T-cell (primary cell): ENCODE results near the gene RBBP5. TPM values are rescaled to one million over a fixed set of nuclear protein-coding genes. Genes with fewer than 3 reads are reported as not detected.

Source experiments
- ATAC-seq, 4 experiments: fragments of 200-7000 bp in 3 of 4; fragments of 150-1000 bp in 1 of 4; cut with Tn5 transposase; replicated peaks in 1 of 4; 1 replicate in 3 of 4; 2 replicates in 1 of 4; pipeline ENCODE4 v1.10.0; 2021; ENCODE audit warnings: moderate library complexity in 3 of 4, mild to moderate bottlenecking in 2 of 4, moderate number of reproducible peaks in 1 of 4
- CTCF ChIA-PET, 2 donors: fragments of 300-600 bp; sonication (Branson Sonifier 250); formaldehyde crosslinking; loops; one replicate each; lab custom pipeline; 2022; ENCODE audit warnings: antibody characterized with exemption in 2 of 2; lab: Charles Lee
- POLR2A ChIA-PET, 2 donors: fragments of 300-600 bp; sonication (Branson Sonifier 250); formaldehyde crosslinking; loops; one replicate each; lab custom pipeline; 2022; ENCODE audit warnings: antibody characterized with exemption in 2 of 2; lab: Charles Lee
- DNase-seq, 35 experiments: peaks; one replicate each; pipeline versions ENCODE4 v3.0.0 to v3.0.0-alpha.2; 2013 to 2023
- H3K27ac ChIP-seq: one replicate; pipeline ENCODE4 v1.5.1; 2013; ENCODE audit warnings: low read length
- H3K27me3 ChIP-seq, 2 experiments: replicated peaks in 1 of 2; 1 replicate in 1 of 2; 2 replicates in 1 of 2; pipeline versions ENCODE4 v1.6.1 to v1.7.0; 2013; ENCODE audit warnings: low read length in 1 of 2, mixed read lengths in 1 of 2; ENCODE audit not compliant: control insufficient read depth in 2 of 2, insufficient read depth in 2 of 2; ENCODE audit errors: extremely low read depth in 1 of 2
- H3K36me3 ChIP-seq, 2 donors: 1 replicate in 1 of 2; 2 replicates in 1 of 2; pipeline versions ENCODE4 v1.6.1 to v1.7.0; 2013; ENCODE audit warnings: low read length in 1 of 2; ENCODE audit not compliant: control insufficient read depth in 2 of 2, insufficient read depth in 1 of 2; ENCODE audit errors: extremely low read depth in 1 of 2
- H3K4me1 ChIP-seq, 2 experiments: 1 replicate in 1 of 2; 2 replicates in 1 of 2; pipeline versions ENCODE4 v1.6.1 to v1.7.0; 2013; ENCODE audit warnings: low read length in 2 of 2, mixed read lengths in 1 of 2; ENCODE audit not compliant: insufficient read depth in 2 of 2, control insufficient read depth in 1 of 2; ENCODE audit errors: extremely low read depth in 1 of 2
- H3K4me3 ChIP-seq, 2 donors: 1 replicate in 1 of 2; 2 replicates in 1 of 2; pipeline versions ENCODE4 v1.5.1 to v1.7.0; 2013; ENCODE audit warnings: mild to moderate bottlenecking in 2 of 2, low read length in 1 of 2, moderate library complexity in 1 of 2; ENCODE audit not compliant: control insufficient read depth in 1 of 2; ENCODE audit errors: extremely low read depth in 1 of 2
- H3K9me3 ChIP-seq: 2 replicates; pipeline ENCODE4 v1.7.0; 2013
- H3K27ac Mint-ChIP-seq, 2 donors: one replicate each; pipeline ENCODE4 v1.8.0; 2020 to 2021; ENCODE audit warnings: mild to moderate bottlenecking in 2 of 2, mixed read lengths in 2 of 2
- H3K27me3 Mint-ChIP-seq, 2 donors: one replicate each; pipeline ENCODE4 v1.8.0; 2021 to 2022; ENCODE audit warnings: mixed read lengths in 2 of 2
- H3K36me3 Mint-ChIP-seq: one replicate; pipeline ENCODE4 v1.8.0; 2021; ENCODE audit warnings: mixed read lengths
- H3K4me1 Mint-ChIP-seq, 3 donors: one replicate each; pipeline ENCODE4 v1.8.0; 2020 to 2022; ENCODE audit warnings: mixed read lengths in 3 of 3, mild to moderate bottlenecking in 1 of 3
- H3K4me3 Mint-ChIP-seq, 3 donors: one replicate each; pipeline ENCODE4 v1.8.0; 2020 to 2022; ENCODE audit warnings: mild to moderate bottlenecking in 3 of 3, mixed read lengths in 3 of 3, moderate library complexity in 3 of 3
- H3K9me3 Mint-ChIP-seq, 3 donors: one replicate each; pipeline ENCODE4 v1.8.0; 2020 to 2022; ENCODE audit warnings: mixed read lengths in 3 of 3
- WGBS: methylation state at CpG from one replicate; pipeline ENCODE4 v1.1.5; 2013; ENCODE audit warnings: missing lambda C conversion rate; ENCODE audit not compliant: insufficient coverage; 5-methylcytosine and 5-hydroxymethylcytosine counted together
- total RNA-seq, 35 experiments: library from RNA in 6 of 35; stranded (reverse) in 6 of 35; fragments of 120-200 nt in 1 of 35; gene quantifications; one replicate each; pipeline versions ENCODE4 v1.2.1 to v1.2.4 and lab custom pipeline; 2013 to 2026

RBBP5 gene
- total RNA-seq, 5 donors from 2014 or later (not counting 1 experiment from before 2014, with no cell fraction given) = 13.9 to 24.3 (median 22.3) TPM

DNA sequence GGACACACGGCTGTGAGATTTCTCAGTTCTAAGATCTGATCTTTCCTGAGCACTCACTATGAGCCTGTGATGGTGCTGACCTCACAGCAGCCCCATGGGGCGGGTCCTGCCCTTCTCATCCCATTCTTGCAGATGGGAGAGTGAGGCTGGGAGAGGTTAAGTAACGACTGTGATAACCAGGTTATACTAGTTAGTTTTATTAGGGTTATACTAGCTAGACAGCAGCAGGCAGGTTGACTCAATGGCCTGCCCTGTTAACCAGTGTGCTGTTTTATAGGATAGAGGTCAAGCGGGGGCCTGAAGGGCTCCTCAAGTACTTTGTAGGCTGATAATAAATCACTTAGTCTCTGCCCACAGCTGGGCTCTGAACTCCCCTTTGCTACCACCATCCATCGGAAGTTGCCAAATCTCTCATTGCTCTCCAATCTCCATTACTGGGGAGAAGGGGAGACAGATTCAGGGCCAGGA is 74.0 kb downstream of the RBBP5 start:
- Histone ChIP-seq H3K27me3 (peaks cover 4 to 65% of the 10 kb centered on the region in 2 experiments), H3K27ac (no peak overlapping the region), H3K9me3 (no peaks in the 10 kb centered on the region), H3K4me1 (peaks cover 0 to under 1% of the 10 kb centered on the region in 2 experiments), H3K4me3 (no peak overlapping the region), H3K36me3 (no peaks in the 10 kb centered on the region)
- no peak overlapping the region for H3K27ac Mint-ChIP-seq
- H3K36me3 Mint-ChIP-seq = no peaks in the 10 kb centered on the region
- no peaks in the 10 kb centered on the region for H3K9me3 Mint-ChIP-seq
- POLR2A ChIA-PET = no interaction called here
- no peak overlapping the region for H3K4me3 Mint-ChIP-seq
- no peaks in the 10 kb centered on the region for H3K4me1 Mint-ChIP-seq
- WGBS = 60% methylated on average over 3 of the region's 5 CpGs
- CTCF ChIA-PET = interaction anchor here in 1 of 2 donors (1.1 kb wide), 1 partner anchor 14 kb away, joined by 3 read pairs; no protein-coding TSS in a partner anchor
- no peak for DNase-seq
- H3K27me3 Mint-ChIP-seq = peaks cover 30 to 35% of the 10 kb centered on the region in 2 donors
- no peak for ATAC-seq

DNA sequence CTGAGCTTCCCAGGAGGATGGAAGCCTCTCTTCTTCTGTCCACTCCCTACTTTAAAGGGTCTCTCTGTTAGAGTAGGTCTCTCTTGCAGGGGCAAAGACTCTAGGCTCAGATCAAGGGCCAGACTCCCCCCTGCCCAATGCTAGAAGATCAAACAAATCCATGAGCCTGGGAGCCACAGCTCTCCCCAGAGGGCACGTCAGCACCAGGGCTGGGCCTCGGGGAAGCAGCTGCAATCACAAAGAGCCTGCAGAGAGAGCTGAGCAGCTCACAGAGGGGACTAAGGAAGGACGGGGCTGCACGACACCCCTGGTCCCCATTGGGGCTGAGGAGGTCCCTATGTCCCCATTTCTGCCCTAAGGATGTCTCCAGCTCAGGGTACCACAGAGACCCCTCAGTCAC is 74.9 kb downstream of the RBBP5 start:
- Histone ChIP-seq H3K4me1 (peaks cover 0 to 2% of the 10 kb centered on the region in 2 experiments), H3K4me3 (no peak overlapping the region), H3K9me3 (no peaks in the 10 kb centered on the region), H3K27ac (no peak overlapping the region), H3K27me3 (peaks cover 5 to 68% of the 10 kb centered on the region in 2 experiments), H3K36me3 (no peaks in the 10 kb centered on the region)
- H3K4me1 Mint-ChIP-seq = no peaks in the 10 kb centered on the region
- no peaks in the 10 kb centered on the region for H3K9me3 Mint-ChIP-seq
- 31% methylated on average over 4 of the region's 4 CpGs for WGBS
- ATAC-seq = no peak
- no peaks in the 10 kb centered on the region for H3K36me3 Mint-ChIP-seq
- no peak for DNase-seq
- CTCF ChIA-PET = no interaction called here
- no peak overlapping the region for H3K4me3 Mint-ChIP-seq
- no peak overlapping the region for H3K27ac Mint-ChIP-seq
- POLR2A ChIA-PET = no interaction called here
- peaks cover 32 to 44% of the 10 kb centered on the region in 2 donors for H3K27me3 Mint-ChIP-seq

DNA sequence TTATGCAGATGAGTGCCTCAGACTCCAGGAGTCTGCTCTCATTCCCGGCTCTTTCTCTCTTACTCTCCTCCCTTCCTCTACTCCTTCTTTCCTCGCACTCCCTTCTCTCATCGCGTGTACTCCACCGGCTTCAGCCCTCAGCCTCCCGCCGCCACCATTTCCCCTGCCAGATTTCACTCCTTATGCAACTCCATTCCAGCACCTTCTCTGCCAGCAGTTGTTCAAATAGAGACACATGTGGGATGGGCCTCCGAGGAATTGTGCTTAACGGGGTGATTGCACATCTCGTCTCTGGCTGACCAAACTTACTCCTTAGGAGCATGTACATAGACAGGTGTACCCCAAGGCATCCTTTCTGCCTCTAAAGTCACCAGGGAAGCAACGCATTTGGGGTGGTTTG is 76.6 kb downstream of the RBBP5 start:
- no peak overlapping the region for H3K4me3 ChIP-seq
- H3K9me3 ChIP-seq = no peaks in the 10 kb centered on the region
- ChIA-PET POLR2A (no interaction called here), CTCF (no interaction called here)
- no peak overlapping the region for H3K27ac ChIP-seq
- Mint-ChIP-seq H3K4me1 (no peaks in the 10 kb centered on the region), H3K9me3 (no peaks in the 10 kb centered on the region), H3K27ac (peak overlapping the region in 1 of 2 donors; percentile 20), H3K36me3 (no peaks in the 10 kb centered on the region), H3K27me3 (peaks cover 40 to 58% of the 10 kb centered on the region in 2 donors), H3K4me3 (no peak overlapping the region)
- DNase-seq (no peak), ATAC-seq (no peak)
- peaks cover 0 to 2% of the 10 kb centered on the region in 2 experiments for H3K4me1 ChIP-seq
- 45% methylated on average over 9 of the region's 11 CpGs for WGBS
- H3K27me3 ChIP-seq = peaks cover 5 to 73% of the 10 kb centered on the region in 2 experiments
- H3K36me3 ChIP-seq = no peaks in the 10 kb centered on the region

DNA sequence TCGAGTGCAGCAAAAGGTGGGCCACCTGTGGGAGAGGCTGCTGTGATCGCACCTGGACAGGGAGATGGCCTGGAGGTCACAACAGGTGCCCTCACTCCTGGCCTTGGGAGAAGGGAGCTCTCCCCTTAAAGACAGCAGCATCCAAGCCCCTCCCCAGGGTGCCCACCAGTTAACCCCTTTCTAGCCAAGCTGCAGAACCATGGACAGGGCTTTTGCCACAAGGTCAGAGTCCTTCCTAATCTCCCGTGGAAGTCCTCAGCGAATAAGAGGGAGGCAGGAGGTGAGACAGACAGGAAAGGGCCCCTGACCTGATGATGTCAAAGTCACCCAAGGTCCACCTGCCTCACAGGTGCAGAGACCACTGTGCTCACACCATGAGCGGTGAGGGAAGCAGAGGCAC is 77.0 kb downstream of the RBBP5 start:
- Mint-ChIP-seq H3K4me3 (no peak overlapping the region), H3K36me3 (no peaks in the 10 kb centered on the region), H3K4me1 (no peaks in the 10 kb centered on the region), H3K9me3 (no peaks in the 10 kb centered on the region), H3K27me3 (peaks cover 40 to 61% of the 10 kb centered on the region in 2 donors), H3K27ac (no peak overlapping the region)
- CTCF ChIA-PET = no interaction called here
- Histone ChIP-seq H3K36me3 (no peaks in the 10 kb centered on the region), H3K4me3 (no peak overlapping the region), H3K9me3 (no peaks in the 10 kb centered on the region), H3K27me3 (peaks cover 5 to 76% of the 10 kb centered on the region in 2 experiments), H3K4me1 (peaks cover 0 to 2% of the 10 kb centered on the region in 2 experiments), H3K27ac (no peak overlapping the region)
- WGBS = 45% methylated on average over 3 of the region's 5 CpGs
- POLR2A ChIA-PET = no interaction called here
- no peak for ATAC-seq
- DNase-seq = no peak

DNA sequence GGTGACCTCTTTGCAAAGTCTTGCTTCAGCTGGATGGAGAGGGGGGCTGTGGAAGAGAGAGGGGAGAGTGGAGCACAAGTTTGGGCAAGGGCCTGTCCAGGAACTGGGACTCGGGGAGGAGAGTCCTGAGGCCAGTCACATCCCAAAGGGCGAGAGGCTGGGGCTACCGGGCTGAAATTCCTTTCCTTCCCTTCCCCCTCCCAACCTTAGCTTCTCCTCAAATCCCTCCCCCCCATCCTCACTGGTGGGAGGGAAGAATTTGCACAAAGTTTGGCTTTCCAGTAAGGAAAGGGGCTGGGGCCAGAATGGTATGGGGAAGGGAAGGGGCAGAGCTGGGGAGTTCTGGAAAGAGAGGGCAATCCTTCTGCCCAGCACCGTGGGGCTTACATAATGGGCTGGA is 77.9 kb downstream of the RBBP5 start:
- Histone ChIP-seq H3K36me3 (no peaks in the 10 kb centered on the region), H3K27me3 (peaks cover 5 to 72% of the 10 kb centered on the region in 2 experiments), H3K4me1 (peaks cover 0 to 2% of the 10 kb centered on the region in 2 experiments), H3K9me3 (no peaks in the 10 kb centered on the region), H3K4me3 (no peak overlapping the region), H3K27ac (no peak overlapping the region)
- Mint-ChIP-seq H3K4me3 (no peak overlapping the region), H3K4me1 (no peaks in the 10 kb centered on the region), H3K27ac (no peak overlapping the region), H3K36me3 (no peaks in the 10 kb centered on the region), H3K27me3 (peaks cover 40 to 65% of the 10 kb centered on the region in 2 donors), H3K9me3 (no peaks in the 10 kb centered on the region)
- ChIA-PET CTCF (no interaction called here), POLR2A (no interaction called here)
- 50% methylated on average over 1 of the region's 4 CpGs for WGBS
- DNase-seq (no peak), ATAC-seq (no peak)

DNA sequence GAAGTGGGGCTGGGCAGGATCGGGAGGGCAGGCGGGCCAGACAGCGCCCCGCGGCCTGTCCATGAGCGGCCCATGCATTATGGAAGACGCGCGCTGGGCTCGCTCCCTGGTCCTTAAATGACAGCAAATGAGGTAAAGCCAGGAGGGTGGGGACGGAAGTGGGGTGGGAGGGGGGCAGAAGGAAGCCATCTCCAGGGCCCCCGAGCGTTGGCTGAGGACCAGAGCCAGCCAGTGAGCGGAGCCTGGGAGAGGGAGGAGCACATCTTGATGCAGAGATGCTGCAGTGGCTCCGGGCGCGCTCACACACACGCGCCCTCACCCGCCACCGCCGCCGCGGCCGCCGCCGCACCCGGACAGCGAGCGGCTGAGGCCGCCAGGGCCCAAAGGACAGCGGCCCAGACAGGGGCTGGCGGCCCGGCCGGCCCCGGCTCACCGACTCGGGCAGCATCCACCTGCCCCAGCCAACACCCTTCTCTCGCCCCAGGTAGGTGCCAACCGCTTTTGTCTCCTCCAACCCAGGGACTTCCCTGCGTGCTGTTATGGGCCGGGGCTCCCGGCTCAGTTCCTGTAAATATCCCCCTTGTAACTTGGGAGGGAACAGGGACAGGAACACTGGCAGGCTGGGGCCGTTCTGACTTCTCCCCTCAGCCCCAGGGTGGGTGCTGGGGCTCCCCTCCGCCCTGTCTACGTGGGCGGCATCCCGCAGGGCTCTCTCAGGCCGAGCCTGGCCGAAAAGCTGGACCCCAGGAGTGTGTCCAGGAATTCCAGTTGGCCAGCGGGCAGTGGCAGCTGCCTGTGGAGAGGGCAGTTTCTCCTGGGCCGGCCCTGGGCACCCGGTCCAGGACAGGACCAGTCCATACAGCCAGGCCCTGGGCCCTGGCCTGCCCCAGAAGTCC is 78.6 kb downstream of the RBBP5 start, which contains the start of gene CNTN2:
Gene CNTN2 (plus strand): TSS at position 302 of the 896 bp plus-strand sequence. CDS start 9,974 bp downstream, outside the sequence.
- Histone ChIP-seq H3K27ac (no peak within 1 kb of the TSS), H3K4me3 (no peak within 1 kb of the TSS), H3K36me3 (no peaks in the 10 kb centered on the region), H3K27me3 (peaks cover 5 to 68% of the 10 kb centered on the region in 2 experiments), H3K9me3 (no peaks in the 10 kb centered on the region), H3K4me1 (peaks cover 0 to 2% of the 10 kb centered on the region in 2 experiments)
- DNase-seq = no peak
- Mint-ChIP-seq H3K36me3 (no peaks in the 10 kb centered on the region), H3K4me1 (no peaks in the 10 kb centered on the region), H3K4me3 (no peak within 1 kb of the TSS), H3K27me3 (peaks cover 36 to 66% of the 10 kb centered on the region in 2 donors), H3K9me3 (no peaks in the 10 kb centered on the region), H3K27ac (no peak within 1 kb of the TSS)
- ChIA-PET POLR2A (no interaction called here), CTCF (no interaction called here)
- ATAC-seq = no peak
- WGBS = 18% methylated on average over 36 of the region's 53 CpGs
